IMR-90 (cell line): ENCODE data around the gene NCOA3. TPM values are rescaled to one million over a fixed set of nuclear protein-coding genes. Genes with fewer than 3 reads are reported as not detected.

Experiments used
- ATAC-seq: fragments of 200-7000 bp; cut with Tn5 transposase; 2 replicates; pipeline ENCODE4 v1.9.1; 2020; ENCODE audit warnings: low read depth, mild to moderate bottlenecking, moderate library complexity
- BruUV-seq: library from RNA; stranded (reverse); fragments of 400-500 nt; replicated peaks from 2 replicates; lab custom pipeline; 2021; lab: Mats Ljungman, UMichigan
- CTCF ChIA-PET: fragments of 300-600 bp; formaldehyde crosslinking; extraction: SDS; loops from one replicate; lab custom pipeline; 2021; ENCODE audit warnings: antibody characterized with exemption; lab: Yijun Ruan, JAX
- POLR2A ChIA-PET: fragments of 300-600 bp; sonication (Branson Sonifier 250); formaldehyde crosslinking; loops from one replicate; lab custom pipeline; 2022; ENCODE audit warnings: antibody characterized with exemption; ENCODE audit not compliant: unreplicated experiment; lab: Charles Lee
- DNase-seq: peaks from one replicate; pipeline ENCODE4 v3.0.0; 2013
- H2AFZ ChIP-seq: replicated peaks from 2 replicates; pipeline ENCODE3; 2013; ENCODE audit warnings: low read length, mild to moderate bottlenecking; ENCODE audit not compliant: poor library complexity
- H2AK5ac ChIP-seq: 2 replicates; pipeline ENCODE4 v1.6.1; 2013; ENCODE audit warnings: low read depth, low read length, inconsistent platforms
- H2AK9ac ChIP-seq: replicated peaks from 2 replicates; pipeline ENCODE3; 2013; ENCODE audit warnings: mild to moderate bottlenecking, low read depth, low read length, moderate library complexity; ENCODE audit not compliant: poor library complexity
- H2BK120ac ChIP-seq: 2 replicates; pipeline ENCODE4 v1.6.1; 2013; ENCODE audit warnings: low read depth, low read length, inconsistent platforms
- H2BK15ac ChIP-seq: 3 replicates; pipeline ENCODE4 v1.6.1; 2013; ENCODE audit warnings: low read depth, low read length, inconsistent platforms
- H2BK20ac ChIP-seq: 2 replicates; pipeline ENCODE4 v1.6.1; 2013; ENCODE audit warnings: low read depth, mild to moderate bottlenecking, inconsistent platforms, low read length, moderate library complexity
- H2BK5ac ChIP-seq: 2 replicates; pipeline ENCODE4 v1.6.1; 2013; ENCODE audit warnings: mild to moderate bottlenecking, low read depth, low read length, inconsistent platforms; ENCODE audit not compliant: poor library complexity, severe bottlenecking
- H3K14ac ChIP-seq: replicated peaks from 2 replicates; pipeline ENCODE4 v1.6.1; 2013; ENCODE audit warnings: low read depth, low read length, inconsistent platforms
- H3K18ac ChIP-seq: 2 replicates; pipeline ENCODE4 v1.6.1; 2013; ENCODE audit warnings: low read depth, low read length, control low read depth
- H3K23ac ChIP-seq: 2 replicates; pipeline ENCODE4 v1.6.1; 2013; ENCODE audit warnings: low read depth, low read length, inconsistent platforms
- H3K27ac ChIP-seq: 2 replicates; pipeline ENCODE4 v1.5.1; 2013; ENCODE audit warnings: mild to moderate bottlenecking, control low read depth, low read length; ENCODE audit not compliant: insufficient read depth
- H3K27me3 ChIP-seq: 2 replicates; pipeline ENCODE4 v1.6.1; 2013; ENCODE audit warnings: low read length; ENCODE audit not compliant: control insufficient read depth, insufficient read depth
- H3K36me3 ChIP-seq: 2 replicates; pipeline ENCODE4 v1.6.1; 2013; ENCODE audit warnings: low read length, mixed read lengths; ENCODE audit not compliant: control insufficient read depth, insufficient read depth
- H3K4ac ChIP-seq: 2 replicates; pipeline ENCODE4 v1.6.1; 2013; ENCODE audit warnings: low read depth, low read length, inconsistent platforms
- H3K4me1 ChIP-seq: 2 replicates; pipeline ENCODE4 v1.6.1; 2013; ENCODE audit warnings: low read length, mixed read lengths; ENCODE audit not compliant: control insufficient read depth, insufficient read depth
- H3K4me2 ChIP-seq: 2 replicates; pipeline ENCODE4 v1.6.1; 2013; ENCODE audit warnings: low read depth, mild to moderate bottlenecking, control low read depth, low read length, moderate library complexity
- H3K4me3 ChIP-seq: 2 replicates; pipeline ENCODE4 v1.5.1; 2013; ENCODE audit warnings: low read depth, mild to moderate bottlenecking, control low read depth, low read length, moderate library complexity; ENCODE audit not compliant: insufficient read depth
- H3K56ac ChIP-seq: 2 replicates; pipeline ENCODE4 v1.6.1; 2013; ENCODE audit warnings: low read length, inconsistent platforms; ENCODE audit not compliant: insufficient read depth; ENCODE audit errors: extremely low read depth
- H3K79me1 ChIP-seq, 2 experiments: 2 replicates each; pipeline ENCODE4 v1.6.1; 2013; ENCODE audit warnings: low read length in 2 of 2, inconsistent platforms in 1 of 2, low read depth in 1 of 2
- H3K9ac ChIP-seq: 2 replicates; pipeline ENCODE4 v1.6.1; 2013; ENCODE audit warnings: low read depth, low read length, control low read depth
- H3K9me1 ChIP-seq: 2 replicates; pipeline ENCODE4 v1.6.1; 2013; ENCODE audit warnings: low read length, inconsistent platforms; ENCODE audit not compliant: insufficient read depth
- H3K9me3 ChIP-seq: 2 replicates; pipeline ENCODE4 v1.6.1; 2013; ENCODE audit warnings: low read length; ENCODE audit not compliant: control insufficient read depth, insufficient read depth
- H4K20me1 ChIP-seq: 2 replicates; pipeline ENCODE4 v1.6.1; 2013; ENCODE audit warnings: low read length, inconsistent platforms; ENCODE audit not compliant: insufficient read depth
- H4K5ac ChIP-seq: 2 replicates; pipeline ENCODE4 v1.6.1; 2013; ENCODE audit warnings: mild to moderate bottlenecking, low read depth, low read length, control low read depth
- H4K8ac ChIP-seq, 2 experiments: 2 replicates each; pipeline ENCODE4 v1.6.1; 2013; ENCODE audit warnings: low read depth in 2 of 2, low read length in 2 of 2, control low read depth in 1 of 2, inconsistent platforms in 1 of 2
- H4K91ac ChIP-seq: 2 replicates; pipeline ENCODE4 v1.6.1; 2013; ENCODE audit warnings: low read depth, low read length, inconsistent platforms; ENCODE audit not compliant: insufficient read depth
- CEBPB ChIP-seq: IDR thresholded peaks from 2 replicates; pipeline ENCODE4 v1.6.1; 2012; ENCODE audit warnings: low read depth, low read length, improper control_type of control experiment
- CHD1 ChIP-seq: IDR thresholded peaks from 2 replicates; pipeline ENCODE4 v1.6.1; 2012; ENCODE audit warnings: low read depth, low read length, improper control_type of control experiment
- FOS ChIP-seq: fragments of 150-350 bp; IDR thresholded peaks from 2 replicates; pipeline ENCODE4 v1.6.1; 2016; ENCODE audit warnings: low read depth, low read length
- MAFK ChIP-seq: IDR thresholded peaks from 2 replicates; pipeline ENCODE4 v1.6.1; 2012; ENCODE audit warnings: low read depth, low read length, improper control_type of control experiment
- MAZ ChIP-seq: IDR thresholded peaks from 2 replicates; pipeline ENCODE4 v1.6.1; 2012; ENCODE audit warnings: low read depth, mild to moderate bottlenecking, low read length, improper control_type of control experiment, moderate library complexity, borderline replicate concordance
- NFE2L2 ChIP-seq: fragments of 150-350 bp; IDR thresholded peaks from 2 replicates; pipeline ENCODE4 v1.6.1; 2016; ENCODE audit warnings: low read depth, mild to moderate bottlenecking, low read length
- POLR2A ChIP-seq: IDR thresholded peaks from 2 replicates; pipeline ENCODE4 v1.6.1; 2012; ENCODE audit warnings: mild to moderate bottlenecking, low read depth, low read length
- RCOR1 ChIP-seq: IDR thresholded peaks from 2 replicates; pipeline ENCODE4 v1.6.1; 2012; ENCODE audit warnings: mild to moderate bottlenecking, low read length, improper control_type of control experiment; ENCODE audit not compliant: insufficient replicate concordance
- RFX5 ChIP-seq: IDR thresholded peaks from 2 replicates; pipeline ENCODE4 v1.8.0; 2012; ENCODE audit warnings: low read depth, mild to moderate bottlenecking, low read length, moderate library complexity
- SMC3 ChIP-seq: fragments of 150-350 bp; IDR thresholded peaks from 2 replicates; pipeline ENCODE4 v1.6.1; 2016; ENCODE audit warnings: low read depth, mild to moderate bottlenecking, antibody characterized with exemption, low read length, moderate library complexity
- WGBS, 2 experiments: methylation state at CpG; one replicate each; pipeline versions ENCODE4 v1.1.5 to v1.1.7; 2013; ENCODE audit warnings: missing lambda C conversion rate in 2 of 2; ENCODE audit not compliant: insufficient read length in 1 of 2; ENCODE audit errors: extremely low coverage in 2 of 2; 5-methylcytosine and 5-hydroxymethylcytosine counted together
- dilution Hi-C: fragments of 300-500 bp; cut with HindIII; formaldehyde crosslinking; loops from one replicate; pipeline ENCODE4 v1.14.3; 2018; ENCODE audit warnings: low sequenced_read_pairs; ENCODE audit not compliant: unreplicated experiment
- in situ Hi-C: fragments of 300-500 bp; cut with MboI; formaldehyde crosslinking; loops from 3 replicates; pipeline ENCODE4 v1.14.3; 2019; ENCODE audit warnings: low sequenced_read_pairs, inconsistent platforms, mixed read lengths
- intact Hi-C: fragments of 100-400 bp; cut with micrococcal nuclease; formaldehyde crosslinking; loops from 2 replicates; pipeline ENCODE4 v1.10.0; 2022
- polyA plus RNA-seq, 3 experiments: library from polyadenylated mRNA; depleted of rRNA; stranded (reverse); fragments of >200 nt; gene quantifications; 2 replicates each; pipeline ENCODE4 v1.2.3, GENCODE V29; 2012; ENCODE audit warnings: low replicate concordance in 1 of 3
- total RNA-seq: library from RNA; depleted of rRNA; stranded (reverse); fragments of >200 nt; gene quantifications from 2 replicates; pipeline ENCODE4 v1.2.3, GENCODE V29; 2012
- TF ChIP-seq, protein P1 (sequence below): conservative IDR thresholded peaks from 2 replicates; pipeline ENCODE4 v1.5.1; 2012; ENCODE audit warnings: mild to moderate bottlenecking, low read depth, low read length, improper control_type of control experiment
- TF ChIP-seq, protein P2 (sequence below): fragments of 150-350 bp; IDR thresholded peaks from 2 replicates; pipeline ENCODE4 v1.6.1; 2016; ENCODE audit warnings: low read depth, mild to moderate bottlenecking, low read length, moderate library complexity, borderline replicate concordance

Gene NCOA3
- total and polyA plus RNA-seq, 2 of the 4 experiments (the other 2 are of a cell fraction): 8.8 to 29.0 TPM

DNA sequence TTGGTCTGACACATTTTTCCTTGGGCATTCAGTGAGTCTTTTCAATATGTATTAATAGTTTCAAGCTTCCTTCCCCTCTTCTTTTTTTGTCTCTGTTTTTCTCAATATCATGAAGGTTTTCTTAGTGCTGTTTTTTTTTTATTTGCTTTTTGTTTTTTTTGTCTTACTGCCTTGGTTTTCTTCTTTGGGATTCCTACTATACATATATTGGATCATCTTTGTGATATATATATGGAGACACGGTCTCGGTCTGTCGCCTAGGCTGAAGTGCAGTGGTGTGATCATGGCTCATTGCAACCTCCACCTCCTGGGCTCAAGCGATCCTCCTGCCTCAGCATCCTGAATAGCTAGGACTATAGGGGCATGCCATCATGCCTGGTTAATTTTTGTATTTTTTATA, 43.8 kb downstream of the NCOA3 start:
- Histone ChIP-seq H2BK20ac (no peak overlapping the region; the same call in 1 of the 2 replicates), H3K23ac (peak overlapping the region; percentile 76; the same call in 1 of the 2 replicates), H3K9me3 (no peaks in the 10 kb centered on the region), H3K79me1 (peaks cover 36 to 67% of the 10 kb centered on the region in 2 experiments), H3K18ac (peak overlapping the region; percentile 15), H4K20me1 (peaks cover 11% of the 10 kb centered on the region), H3K36me3 (no peaks in the 10 kb centered on the region), H2BK120ac (peak overlapping the region; percentile 4; the same call in 1 of the 2 replicates), H2BK5ac (peak overlapping the region; percentile 91), H3K14ac (peak overlapping the region; percentile 74), H3K27me3 (no peaks in the 10 kb centered on the region), H4K91ac (no peak overlapping the region), H4K5ac (no peak overlapping the region), H2AK5ac (peak overlapping the region; percentile 83; the same call in 1 of the 2 replicates), H3K4ac (peak overlapping the region; percentile 57; the same call in 1 of the 2 replicates), H3K4me3 (no peak overlapping the region), H2BK15ac (peak overlapping the region; percentile 76; the same call in 1 of the 3 replicates), H3K56ac (no peak overlapping the region), H3K4me2 (peak overlapping the region; percentile 23), H2AFZ (no peak overlapping the region), H3K4me1 (peaks cover 27% of the 10 kb centered on the region), H3K9ac (no peak overlapping the region), H4K8ac (peak overlapping the region in 1 of 2 experiments; percentile 58; a peak in 2 of 4 replicates), H2AK9ac (no peak overlapping the region), H3K27ac (peak overlapping the region; percentile 60; the same call in 1 of the 2 replicates), H3K9me1 (peaks cover 23% of the 10 kb centered on the region)
- DNase-seq (no peak), ATAC-seq (no peak)
- dilution Hi-C loops (no loop called here), intact Hi-C loops (no loop called here), in situ Hi-C loops (no loop called here)
- TF ChIP-seq POLR2A (no peak), MAZ (no peak), SMC3 (no peak), CEBPB (no peak), MAFK (no peak), FOS (no peak), RCOR1 (no peak), RFX5 (no peak), CHD1 (no peak), NFE2L2 (no peak)
- TF ChIP-seq, protein P1, sequence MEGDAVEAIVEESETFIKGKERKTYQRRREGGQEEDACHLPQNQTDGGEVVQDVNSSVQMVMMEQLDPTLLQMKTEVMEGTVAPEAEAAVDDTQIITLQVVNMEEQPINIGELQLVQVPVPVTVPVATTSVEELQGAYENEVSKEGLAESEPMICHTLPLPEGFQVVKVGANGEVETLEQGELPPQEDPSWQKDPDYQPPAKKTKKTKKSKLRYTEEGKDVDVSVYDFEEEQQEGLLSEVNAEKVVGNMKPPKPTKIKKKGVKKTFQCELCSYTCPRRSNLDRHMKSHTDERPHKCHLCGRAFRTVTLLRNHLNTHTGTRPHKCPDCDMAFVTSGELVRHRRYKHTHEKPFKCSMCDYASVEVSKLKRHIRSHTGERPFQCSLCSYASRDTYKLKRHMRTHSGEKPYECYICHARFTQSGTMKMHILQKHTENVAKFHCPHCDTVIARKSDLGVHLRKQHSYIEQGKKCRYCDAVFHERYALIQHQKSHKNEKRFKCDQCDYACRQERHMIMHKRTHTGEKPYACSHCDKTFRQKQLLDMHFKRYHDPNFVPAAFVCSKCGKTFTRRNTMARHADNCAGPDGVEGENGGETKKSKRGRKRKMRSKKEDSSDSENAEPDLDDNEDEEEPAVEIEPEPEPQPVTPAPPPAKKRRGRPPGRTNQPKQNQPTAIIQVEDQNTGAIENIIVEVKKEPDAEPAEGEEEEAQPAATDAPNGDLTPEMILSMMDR: no peak
- TF ChIP-seq, protein P2, sequence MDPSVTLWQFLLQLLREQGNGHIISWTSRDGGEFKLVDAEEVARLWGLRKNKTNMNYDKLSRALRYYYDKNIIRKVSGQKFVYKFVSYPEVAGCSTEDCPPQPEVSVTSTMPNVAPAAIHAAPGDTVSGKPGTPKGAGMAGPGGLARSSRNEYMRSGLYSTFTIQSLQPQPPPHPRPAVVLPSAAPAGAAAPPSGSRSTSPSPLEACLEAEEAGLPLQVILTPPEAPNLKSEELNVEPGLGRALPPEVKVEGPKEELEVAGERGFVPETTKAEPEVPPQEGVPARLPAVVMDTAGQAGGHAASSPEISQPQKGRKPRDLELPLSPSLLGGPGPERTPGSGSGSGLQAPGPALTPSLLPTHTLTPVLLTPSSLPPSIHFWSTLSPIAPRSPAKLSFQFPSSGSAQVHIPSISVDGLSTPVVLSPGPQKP: no peak
- POLR2A ChIA-PET: no interaction called here
- no CpG with 5 or more reads among the region's 4 CpGs for WGBS, 2 experiments
- BruUV-seq: no TSS peak
- CTCF ChIA-PET: interaction anchor here (0.5 to 0.6 kb wide), 3 partner anchors 13 to 80 kb away, joined by 3 read pairs; no protein-coding TSS in a partner anchor
